GM12873 (cell line): ENCODE data around the gene KLK15.

Experiments
- CTCF ChIP-seq: IDR thresholded peaks from 2 replicates; pipeline ENCODE4 v1.5.1; 2012; ENCODE audit warnings: low read depth, mild to moderate bottlenecking, moderate library complexity, low read length, control low read depth; ENCODE audit not compliant: insufficient read depth; ENCODE audit errors: missing control alignments

KLK15 gene

DNA sequence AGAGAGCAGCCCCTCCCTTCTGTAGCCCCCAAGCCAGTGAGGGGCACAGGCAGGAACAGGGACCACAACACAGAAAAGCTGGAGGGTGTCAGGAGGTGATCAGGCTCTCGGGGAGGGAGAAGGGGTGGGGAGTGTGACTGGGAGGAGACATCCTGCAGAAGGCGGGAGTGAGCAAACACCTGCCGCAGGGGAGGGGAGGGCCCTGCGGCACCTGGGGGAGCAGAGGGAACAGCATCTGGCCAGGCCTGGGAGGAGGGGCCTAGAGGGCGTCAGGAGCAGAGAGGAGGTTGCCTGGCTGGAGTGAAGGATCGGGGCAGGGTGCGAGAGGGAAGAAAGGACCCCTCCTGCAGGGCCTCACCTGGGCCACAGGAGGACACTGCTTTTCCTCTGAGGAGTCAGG lies 25.5 kb upstream of the KLK15 start:
- no peak for TF ChIP-seq CTCF

DNA sequence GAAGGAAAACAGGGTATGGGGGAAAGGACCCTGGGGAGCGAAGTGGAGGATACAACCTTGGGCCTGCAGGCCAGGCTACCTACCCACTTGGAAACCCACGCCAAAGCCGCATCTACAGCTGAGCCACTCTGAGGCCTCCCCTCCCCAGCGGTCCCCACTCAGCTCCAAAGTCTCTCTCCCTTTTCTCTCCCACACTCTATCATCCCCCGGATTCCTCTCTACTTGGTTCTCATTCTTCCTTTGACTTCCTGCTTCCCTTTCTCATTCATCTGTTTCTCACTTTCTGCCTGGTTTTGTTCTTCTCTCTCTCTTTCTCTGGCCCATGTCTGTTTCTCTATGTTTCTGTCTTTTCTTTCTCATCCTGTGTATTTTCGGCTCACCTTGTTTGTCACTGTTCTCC lies 24.0 kb upstream of the KLK15 start:
- TF ChIP-seq CTCF = no peak

GRCh38 chr19:50854636-50855410 lies 21.4 kb upstream of the KLK15 start, which contains the start of gene KLK3:
Gene KLK3, plus strand, starts transcription at chr19:50854915. Its CDS starts 41 bp downstream, at chr19:50854956.
- TF ChIP-seq CTCF = no peak

GRCh38 chr19:50851620-50852019 lies 18.2 kb upstream of the KLK15 start:
- TF ChIP-seq CTCF = no peak

GRCh38 chr19:50850738-50851137 lies 17.4 kb upstream of the KLK15 start:
- TF ChIP-seq CTCF = no peak

DNA sequence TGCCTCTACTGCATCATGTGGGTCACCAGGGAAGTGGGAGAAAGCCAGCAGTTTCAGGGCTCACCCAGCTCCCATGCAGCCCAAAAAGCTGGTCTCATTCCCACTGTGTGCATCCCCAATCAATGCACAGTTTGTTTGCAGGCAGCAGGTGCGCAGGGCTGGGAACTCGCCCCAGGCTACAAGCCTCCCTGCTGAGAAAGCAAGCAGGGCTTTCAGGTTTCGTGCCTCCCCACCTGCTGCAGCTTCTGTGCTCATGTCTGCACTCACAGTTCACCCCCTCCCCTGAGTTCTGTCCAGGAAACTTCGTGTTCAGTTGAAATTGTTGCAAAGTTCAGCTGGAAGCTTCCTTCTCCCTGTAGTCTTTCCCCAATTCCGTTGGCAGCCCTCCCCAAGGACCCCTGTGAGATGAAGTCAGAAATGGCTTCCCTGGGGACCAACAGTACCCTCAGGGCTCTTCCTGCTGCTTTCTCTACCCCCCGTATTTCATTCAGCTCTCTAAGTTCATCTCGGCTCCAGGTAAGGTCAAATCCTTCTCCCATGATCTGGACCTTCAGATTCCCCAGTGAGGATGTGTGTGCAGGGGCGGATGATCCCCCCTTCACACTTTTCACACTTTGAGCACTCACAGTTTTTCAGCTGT lies 11.0 kb upstream of the KLK15 start:
- TF ChIP-seq CTCF = no peak

DNA sequence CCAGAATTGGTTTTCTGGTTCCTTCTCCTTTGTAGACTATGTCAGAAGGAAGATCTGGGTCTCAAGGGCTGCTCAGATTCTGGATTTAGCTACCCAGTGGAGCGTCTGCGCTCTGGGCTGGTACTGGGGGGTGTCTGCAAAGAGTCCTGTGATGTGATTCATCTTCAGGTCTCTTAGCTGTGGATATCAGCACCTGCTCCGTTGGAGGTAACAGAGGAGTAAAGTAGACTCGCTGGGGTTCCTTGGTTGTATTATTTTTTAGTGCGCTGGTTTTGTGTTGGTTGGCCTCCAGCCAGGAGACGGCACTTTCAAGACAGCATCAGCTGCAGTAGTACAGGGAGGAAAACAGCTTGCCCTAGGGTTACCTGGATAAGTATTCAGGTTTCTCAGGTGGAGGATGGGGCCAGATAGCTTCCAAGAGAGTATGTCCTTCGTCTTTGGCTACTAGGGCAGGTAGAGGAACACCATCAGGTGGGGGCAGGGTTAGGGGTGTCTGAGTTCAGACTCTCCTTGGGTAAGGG lies 10.4 kb upstream of the KLK15 start:
- TF ChIP-seq CTCF = no peak
